Cardiac muscle cell (in vitro differentiated cells and primary cell): Measurements from ENCODE around the gene DEF6. TPM values are rescaled to one million over a fixed set of nuclear protein-coding genes. Genes with fewer than 3 reads are reported as not detected.

ENCODE experiments used
- DNase-seq, 2 donors: peaks; one replicate each; pipeline versions ENCODE4 v3.0.0 to v3.0.0-alpha.2; 2010 to 2017; ENCODE audit warnings: low read depth in 1 of 2, low spot score in 1 of 2
- H3K27ac ChIP-seq: fragments of 200-600 bp; sonication (generic); 2 replicates; pipeline ENCODE4 v1.5.1; 2016
- H3K27me3 ChIP-seq: fragments of 200-600 bp; sonication (generic); 2 replicates; pipeline ENCODE4 v1.6.0; 2016; ENCODE audit warnings: control low read depth
- H3K36me3 ChIP-seq: fragments of 200-600 bp; sonication (generic); 2 replicates; pipeline ENCODE4 v1.5.1; 2016; ENCODE audit warnings: control low read depth
- H3K4me1 ChIP-seq: fragments of 200-600 bp; sonication (generic); 2 replicates; pipeline ENCODE4 v1.8.1; 2017; ENCODE audit warnings: low read depth, mild to moderate bottlenecking, mixed run types
- H3K4me3 ChIP-seq: fragments of 200-600 bp; sonication (generic); 2 replicates; pipeline ENCODE4 v1.5.1; 2016; ENCODE audit warnings: mild to moderate bottlenecking
- H3K9me3 ChIP-seq: fragments of 200-600 bp; sonication (generic); 2 replicates; pipeline ENCODE4 v1.5.1; 2017; ENCODE audit warnings: low read depth, mild to moderate bottlenecking, control low read depth
- CTCF ChIP-seq: IDR thresholded peaks from 2 replicates; pipeline ENCODE4 v1.5.1; 2012; ENCODE audit warnings: low read depth, mild to moderate bottlenecking, low read length
- polyA plus RNA-seq: library from polyadenylated mRNA; unstranded; fragments of >200 nt; fragmentation: Nextera tagmentation; extraction: Ambion mirVana; gene quantifications from 2 replicates; pipeline ENCODE4 v1.2.1, GENCODE V29; 2016
- total RNA-seq: library from RNA; depleted of rRNA; stranded (reverse); fragments of >200 nt; gene quantifications from 2 replicates; pipeline ENCODE4 v1.2.3, GENCODE V29; 2016

The DEF6 gene
- total and polyA plus RNA-seq, 2 experiments from 2014 or later, result 2.3 to 9.2 TPM

- no peak overlapping the region for H3K27ac ChIP-seq
- no peak for TF ChIP-seq CTCF
Measured at GRCh38 chr6:35296931-35297600, 552 bp upstream of the DEF6 start.

GRCh38 chr6:35298625-35299140 lies 1.1 kb downstream of the DEF6 start:
- Histone ChIP-seq H3K36me3 (peaks cover 5% of the 10 kb centered on the region), H3K4me1 (peaks cover 10% of the 10 kb centered on the region), H3K4me3 (no peak overlapping the region), H3K27ac (no peak overlapping the region), H3K9me3 (no peaks in the 10 kb centered on the region), H3K27me3 (no peaks in the 10 kb centered on the region)
- no peak for DNase-seq
- no peak for TF ChIP-seq CTCF

More at GRCh38 chr6:35296931-35297600, 552 bp upstream of the DEF6 start:
- Histone ChIP-seq H3K4me1 (peaks cover 5% of the 10 kb centered on the region), H3K9me3 (no peaks in the 10 kb centered on the region), H3K36me3 (peaks cover 5% of the 10 kb centered on the region), H3K27me3 (no peaks in the 10 kb centered on the region), H3K4me3 (no peak overlapping the region)
- no peak for DNase-seq

- Histone ChIP-seq H3K4me1 (peaks cover 10% of the 10 kb centered on the region), H3K4me3 (no peak overlapping the region), H3K27ac (no peak overlapping the region), H3K9me3 (no peaks in the 10 kb centered on the region), H3K27me3 (no peaks in the 10 kb centered on the region), H3K36me3 (peaks cover 4% of the 10 kb centered on the region)
- no peak for DNase-seq
- TF ChIP-seq CTCF, result no peak
Measured at GRCh38 chr6:35299674-35300073, 2.1 kb downstream of the DEF6 start.

GRCh38 chr6:35300848-35301247 lies 3.2 kb downstream of the DEF6 start:
- no peak for DNase-seq
- Histone ChIP-seq H3K9me3 (no peaks in the 10 kb centered on the region), H3K4me3 (no peak overlapping the region), H3K27ac (no peak overlapping the region), H3K4me1 (peaks cover 10% of the 10 kb centered on the region), H3K36me3 (no peaks in the 10 kb centered on the region), H3K27me3 (no peaks in the 10 kb centered on the region)
- TF ChIP-seq CTCF, result no peak

GRCh38 chr6:35302604-35303241 lies 5.1 kb downstream of the DEF6 start:
- Histone ChIP-seq H3K4me3 (no peak overlapping the region), H3K9me3 (no peaks in the 10 kb centered on the region), H3K27me3 (no peaks in the 10 kb centered on the region), H3K4me1 (peaks cover 10% of the 10 kb centered on the region), H3K27ac (peak overlapping the region; percentile 59), H3K36me3 (no peaks in the 10 kb centered on the region)
- TF ChIP-seq CTCF, result no peak
- DNase-seq, result peak; percentile 29 to 46
